GM18858 (cell line): ENCODE results near the gene OR5P2.
"Not testable (repeated sequence)": the region's sequence is repeated elsewhere in the genome, so short reads cannot be mapped to it uniquely, and the experiment has no call there.

Experiments used
- ATAC-seq: cut with Tn5 transposase; IDR thresholded peaks from one replicate; pipeline ENCODE4 v1.9.1; 2021; ENCODE audit not compliant: unreplicated experiment

Gene OR5P2

DNA sequence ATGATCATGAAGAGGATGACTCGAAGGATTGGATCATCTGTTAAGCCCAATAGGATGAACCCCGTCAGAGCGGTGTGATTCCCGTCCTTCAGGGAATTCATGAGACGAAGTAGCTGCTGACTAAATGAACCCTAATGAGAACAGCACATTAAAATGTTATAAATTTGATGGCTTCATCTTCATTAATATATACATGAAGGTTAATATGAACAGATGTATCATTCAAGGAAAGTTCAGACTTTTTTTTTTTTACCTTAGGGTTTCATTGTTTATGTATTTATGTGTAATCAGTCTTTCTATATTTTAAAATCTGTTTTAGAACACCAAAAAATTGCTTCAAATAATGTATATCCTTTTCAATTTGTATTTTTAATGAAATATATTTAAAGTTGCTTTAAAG is at the start of gene OR5P2:
Gene OR5P2, minus strand, starts transcription at position 101 of the 400 bp plus-strand sequence. Its CDS starts 0 bp downstream, at position 101.
- no peak for ATAC-seq

GRCh38 chr11:7846003-7846402 is 49.3 kb upstream of the OR5P2 start:
- no peak for ATAC-seq

DNA sequence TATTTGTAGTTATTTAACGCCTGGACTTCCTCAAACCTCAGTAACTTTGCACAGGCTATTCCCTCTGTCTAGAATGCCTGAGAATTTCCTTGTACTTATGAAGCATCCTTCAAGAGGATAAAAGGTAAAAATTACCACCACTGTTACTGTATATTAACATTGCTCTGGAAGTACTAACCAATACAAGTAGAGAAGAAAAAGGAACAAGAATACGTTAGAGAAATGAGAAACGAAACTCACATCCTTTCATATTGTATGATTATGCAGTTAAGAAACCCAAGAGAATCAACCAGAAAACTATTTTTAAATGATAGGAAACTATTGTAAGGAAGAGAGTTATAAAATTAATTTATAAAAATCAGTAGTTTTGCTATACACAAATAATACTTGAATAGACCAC is 48.2 kb upstream of the OR5P2 start:
- ATAC-seq: no peak

DNA sequence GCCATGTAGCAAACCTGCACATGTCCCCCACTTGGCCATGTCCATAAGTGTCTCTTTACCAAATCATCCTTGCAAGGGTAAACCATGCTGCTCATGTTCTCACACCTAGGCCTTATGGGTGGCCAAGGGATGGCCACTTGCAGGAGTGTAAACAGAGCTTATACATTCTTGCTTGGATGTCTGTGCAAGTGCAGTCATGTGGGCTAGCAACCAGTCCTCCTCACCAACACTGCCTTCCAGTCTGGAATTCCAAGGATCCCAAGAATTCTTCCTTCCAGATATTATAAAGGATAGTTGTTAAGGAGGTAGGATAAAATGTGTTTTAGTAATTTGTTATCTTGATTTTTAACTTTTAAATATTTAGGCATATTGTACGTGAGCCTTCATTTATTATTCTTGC is 47.8 kb upstream of the OR5P2 start:
- no peak for ATAC-seq

DNA sequence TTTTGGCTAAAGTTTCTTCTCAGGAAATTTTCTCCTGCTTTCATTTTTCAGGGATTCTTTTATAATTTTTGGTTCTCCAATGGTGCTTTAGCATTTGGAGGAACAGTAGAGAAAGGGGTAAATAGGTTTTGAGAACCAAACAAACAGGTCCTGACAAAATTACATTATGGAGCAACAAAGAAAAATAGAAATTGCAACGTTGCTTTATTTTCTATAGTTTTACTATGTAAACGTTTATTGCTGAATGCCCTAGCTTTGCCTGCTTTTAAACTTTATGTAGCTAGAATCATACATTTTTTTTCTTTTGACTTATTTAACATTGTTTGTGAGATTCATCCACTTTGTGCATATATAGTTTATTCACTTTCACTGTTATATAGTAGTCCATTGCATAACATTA is 43.8 kb upstream of the OR5P2 start:
- ATAC-seq: no peak

GRCh38 chr11:7833527-7833926 is 36.8 kb upstream of the OR5P2 start:
- ATAC-seq: no peak

DNA sequence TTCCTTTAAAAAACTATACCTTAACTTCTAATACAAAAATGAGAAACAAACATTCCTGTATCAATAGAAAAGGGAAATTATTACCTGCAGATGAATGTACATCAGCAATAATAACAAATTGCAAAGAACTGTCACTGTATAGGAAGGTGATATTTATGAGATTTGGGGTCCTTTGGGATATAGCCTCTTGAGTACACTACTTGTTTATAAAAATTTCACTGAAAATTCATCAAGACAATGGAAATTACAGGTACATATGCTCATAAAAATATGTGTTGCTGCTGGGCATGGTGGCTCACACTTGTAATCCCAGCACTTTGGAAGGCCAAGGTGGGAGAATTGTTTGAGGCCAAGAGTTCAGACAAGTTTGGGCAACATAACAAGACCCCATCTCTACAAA is 34.0 kb upstream of the OR5P2 start, which contains the start of gene OR5P3:
Gene OR5P3, minus strand, starts transcription at position 101 of the 400 bp plus-strand sequence.
- no peak for ATAC-seq

GRCh38 chr11:7826324-7826723 is 29.6 kb upstream of the OR5P2 start:
- no peak for ATAC-seq

GRCh38 chr11:7820417-7820816 is 23.7 kb upstream of the OR5P2 start:
- not testable (repeated sequence) for ATAC-seq

DNA sequence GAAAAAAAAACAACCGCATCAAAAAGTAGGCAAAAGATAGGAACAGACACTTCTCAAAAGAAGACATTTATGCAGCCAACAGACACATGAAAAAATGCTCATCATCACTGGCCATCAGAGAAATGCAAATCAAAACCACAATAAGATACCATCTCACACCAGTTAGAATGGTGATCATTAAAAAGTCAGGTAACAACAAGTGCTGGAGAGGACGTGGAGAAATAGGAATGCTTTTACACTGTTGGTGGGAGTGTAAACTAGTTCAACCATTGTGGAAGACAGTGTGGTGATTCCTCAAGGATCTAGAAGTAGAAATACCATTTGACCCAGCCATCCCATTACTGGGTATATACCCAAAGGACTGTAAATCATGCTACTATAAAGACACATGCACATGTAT is 18.2 kb upstream of the OR5P2 start:
- ATAC-seq: not testable (repeated sequence)

DNA sequence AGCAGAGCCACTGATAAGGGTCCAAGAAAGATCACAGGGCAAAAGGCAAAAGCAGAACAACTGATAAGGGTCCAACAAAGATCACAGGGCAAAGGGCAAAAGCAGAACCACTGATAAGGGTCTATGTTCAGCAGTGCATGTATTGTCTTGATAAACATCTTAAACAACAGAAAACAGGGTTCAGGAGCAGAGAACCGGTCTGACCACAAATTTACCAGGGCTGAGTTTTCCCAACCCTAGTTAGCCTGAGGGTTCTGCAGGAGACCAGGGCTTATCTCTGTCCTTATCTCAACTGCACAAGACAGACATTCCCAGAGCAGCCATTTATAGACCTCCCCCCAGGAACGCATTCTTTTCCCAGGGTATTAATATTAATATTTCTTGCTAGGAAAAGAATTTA is 13.6 kb upstream of the OR5P2 start:
- ATAC-seq: not testable (repeated sequence)

DNA sequence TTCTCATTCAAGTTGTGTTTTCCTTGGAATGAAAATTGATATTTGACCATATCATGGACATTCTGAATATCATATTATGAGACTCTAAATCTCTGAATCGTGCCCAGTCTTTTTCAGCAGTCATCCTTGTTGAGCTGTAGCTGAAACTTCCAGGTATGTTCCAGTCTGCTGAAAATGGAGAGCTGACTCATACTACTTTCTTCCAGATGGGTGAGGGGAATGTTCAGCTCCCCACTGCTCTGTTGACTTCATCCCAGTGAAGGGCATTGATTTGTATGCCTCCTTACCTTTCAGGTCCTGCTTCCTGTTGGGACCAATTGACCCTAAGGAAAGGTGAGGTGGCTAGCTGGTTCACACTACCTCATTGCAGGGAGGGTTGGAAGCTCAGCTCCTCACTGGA is 3.5 kb downstream of the OR5P2 start:
- ATAC-seq: no peak

DNA sequence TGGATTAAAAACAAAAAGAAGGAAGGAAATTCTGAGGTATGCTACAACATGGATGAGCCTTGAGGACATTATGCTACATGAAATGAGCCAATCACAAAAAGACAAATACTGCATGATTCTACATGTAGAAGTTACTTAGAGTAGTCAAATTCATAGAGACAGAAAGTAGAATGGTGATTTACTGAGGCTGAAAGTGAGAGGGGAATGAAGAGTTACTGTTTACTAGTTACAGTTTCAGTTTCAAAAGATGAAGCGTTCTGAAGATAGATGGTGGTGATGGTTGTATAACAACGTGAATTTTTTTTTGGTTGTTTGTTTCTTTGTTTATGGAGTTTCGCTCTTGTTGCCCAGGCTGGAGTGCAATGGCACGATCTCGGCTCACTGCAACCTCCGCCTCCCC is 9.5 kb downstream of the OR5P2 start:
- ATAC-seq: peak; percentile 99

DNA sequence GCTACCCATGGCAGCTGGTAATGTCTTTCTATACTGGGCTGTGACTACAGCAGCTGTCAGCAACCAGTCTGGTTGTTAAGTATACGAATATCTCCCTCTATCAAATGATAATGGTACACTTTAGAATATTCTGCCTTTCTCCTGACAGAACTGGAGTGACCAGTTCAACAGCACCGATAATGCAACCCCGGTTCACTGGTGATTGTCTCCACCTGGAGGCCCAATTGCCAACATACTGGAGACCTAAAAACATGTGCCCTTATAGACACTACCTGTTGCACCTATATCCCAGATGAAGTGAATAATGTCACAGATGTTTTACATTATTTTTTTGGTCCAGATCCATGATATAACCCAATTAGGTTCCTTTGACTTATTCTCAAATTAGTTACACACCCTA is 21.1 kb downstream of the OR5P2 start:
- no peak for ATAC-seq

DNA sequence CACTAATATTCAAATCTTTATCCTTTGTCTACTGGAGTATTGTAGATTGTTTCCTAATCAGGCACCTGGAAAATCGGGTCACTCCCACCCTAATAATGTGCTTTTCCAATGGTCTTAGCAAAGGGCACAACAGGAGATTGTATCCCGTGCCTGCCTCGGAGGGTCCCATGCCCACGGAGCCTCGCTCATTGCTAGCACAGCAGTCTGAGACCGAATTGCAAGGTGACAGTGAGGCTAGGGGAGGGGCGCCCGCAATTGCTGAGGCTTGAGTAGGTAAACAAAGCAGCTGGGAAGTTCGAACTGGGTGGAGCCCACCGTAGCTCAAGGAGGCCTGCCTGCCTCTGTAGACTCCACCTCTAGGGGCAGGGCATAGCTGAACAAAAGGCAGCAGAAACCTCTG is 32.4 kb downstream of the OR5P2 start:
- ATAC-seq: not testable (repeated sequence)

DNA sequence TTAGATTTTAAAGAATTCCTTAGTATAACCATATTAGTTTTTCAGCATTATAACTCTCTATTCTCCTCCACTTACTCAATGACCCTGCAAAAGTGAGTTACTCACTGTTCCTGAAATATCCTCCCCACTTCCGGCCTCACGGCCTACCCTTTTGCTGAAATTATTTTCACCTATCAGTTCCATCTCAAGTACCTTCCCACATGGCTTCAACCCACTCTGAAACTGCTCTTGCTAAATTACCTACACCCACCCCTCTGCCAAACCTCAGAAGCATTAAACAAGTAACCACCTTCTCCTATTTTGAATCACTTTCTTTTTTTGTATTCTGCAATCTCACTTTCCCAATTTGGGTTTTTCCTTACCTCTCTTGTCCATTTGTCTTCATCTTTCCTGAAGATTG is 37.7 kb downstream of the OR5P2 start:
- ATAC-seq: peak; percentile 57

DNA sequence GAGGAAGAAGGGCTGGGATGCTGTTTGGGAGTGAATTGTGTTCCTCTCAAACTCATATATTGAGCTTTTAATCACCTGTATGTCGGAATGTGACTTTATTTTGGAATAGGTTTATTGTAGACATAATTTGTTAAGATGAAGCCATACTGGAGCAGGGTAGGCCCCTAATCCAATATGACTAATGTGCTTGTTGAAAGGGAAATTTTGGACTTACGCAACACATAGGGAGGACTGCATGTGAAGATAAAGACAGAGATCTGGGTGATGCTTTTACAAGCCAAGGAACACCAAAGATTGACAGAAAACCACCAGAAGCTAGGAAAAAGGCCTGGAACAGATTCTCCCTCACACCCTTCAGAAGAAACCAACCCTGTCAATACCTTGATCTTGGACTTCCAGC is 47.3 kb downstream of the OR5P2 start:
- no peak for ATAC-seq
